GM12872 (cell line): Measurements from ENCODE around the gene IMPACT.

Experiments
- CTCF ChIP-seq: IDR thresholded peaks from 3 replicates; pipeline ENCODE4 v1.5.1; 2011; ENCODE audit warnings: low read depth, mild to moderate bottlenecking, low read length, moderate library complexity; ENCODE audit not compliant: insufficient read depth

IMPACT gene

DNA sequence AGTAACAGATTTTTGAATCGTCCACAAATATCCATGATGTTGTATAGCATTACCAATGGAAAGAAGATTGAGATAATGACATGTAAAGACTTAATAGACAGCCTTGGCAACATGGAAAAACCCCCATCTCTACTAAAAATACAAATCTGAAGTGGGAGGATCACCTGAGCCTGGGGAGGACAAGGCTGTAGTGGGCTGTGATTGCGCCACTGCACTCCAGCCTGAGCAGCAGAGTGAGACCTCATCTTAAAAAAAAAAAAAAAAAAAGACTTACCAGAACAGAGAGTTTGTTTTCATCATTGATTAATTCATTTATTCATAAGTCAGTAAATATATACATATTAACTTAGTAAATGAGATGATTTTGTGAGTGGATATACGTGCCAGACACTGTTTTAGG, 21.9 kb upstream of the IMPACT start:
- TF ChIP-seq CTCF, result no peak

- TF ChIP-seq CTCF, result no peak
These were observed 18.0 kb upstream of the IMPACT start for GRCh38 chr18:24408496-24408895.

GRCh38 chr18:24413148-24413547, 13.3 kb upstream of the IMPACT start:
- TF ChIP-seq CTCF, result no peak

DNA sequence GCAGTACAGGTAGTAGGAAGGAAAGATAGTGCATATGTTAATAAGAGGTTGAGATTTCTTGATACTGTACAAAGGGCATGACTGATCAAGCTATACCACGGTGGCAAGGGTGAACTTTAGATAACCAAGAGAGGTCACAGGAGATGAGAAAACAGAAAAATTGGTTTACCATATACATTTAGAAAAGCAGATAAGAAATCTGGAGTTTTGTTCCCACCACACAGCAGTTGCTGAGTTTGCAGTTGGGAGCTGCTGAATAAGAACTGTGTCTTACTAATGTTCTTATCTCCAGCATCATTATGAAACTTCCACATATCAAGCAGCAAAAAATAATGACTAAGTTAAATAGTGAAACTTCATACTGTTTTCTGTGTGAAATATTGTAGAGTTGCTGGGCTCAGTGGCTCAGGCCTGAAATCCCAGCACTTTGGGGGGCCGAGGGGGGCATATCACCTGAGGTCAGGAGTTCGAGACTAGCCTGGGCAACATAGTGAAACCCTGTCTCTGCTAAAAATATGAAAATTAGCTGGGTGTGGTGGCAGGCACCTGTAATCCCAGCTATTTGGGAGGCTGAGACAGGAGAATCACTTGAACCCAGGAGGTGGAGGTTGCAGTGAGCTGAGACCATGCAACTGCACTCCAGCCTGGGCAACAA, 12.0 kb upstream of the IMPACT start:
- no peak for TF ChIP-seq CTCF

- no peak for TF ChIP-seq CTCF
These were observed 9.0 kb upstream of the IMPACT start for GRCh38 chr18:24417480-24417879.

DNA sequence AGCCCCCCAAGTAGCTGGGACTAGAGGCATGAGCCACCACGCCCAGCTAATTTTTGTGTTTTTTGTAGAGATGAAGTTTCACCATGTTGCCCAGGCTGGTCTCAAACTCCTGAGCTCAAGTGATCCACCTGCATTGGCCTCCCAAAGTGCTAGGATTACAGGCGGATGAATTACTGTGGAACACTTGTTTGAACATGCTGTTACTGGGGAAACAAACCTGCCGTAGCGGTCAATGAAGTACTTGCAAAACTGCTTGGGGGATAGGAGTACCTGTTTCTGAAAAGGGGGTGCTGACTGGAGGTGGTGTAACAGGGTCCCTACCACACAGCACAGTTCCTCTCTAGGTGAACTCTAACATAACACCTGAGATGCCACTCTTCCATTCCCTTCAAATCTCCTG, 5.9 kb upstream of the IMPACT start:
- no peak for TF ChIP-seq CTCF

- TF ChIP-seq CTCF, result no peak
These were observed 4.6 kb upstream of the IMPACT start for GRCh38 chr18:24421831-24422230.

GRCh38 chr18:24426073-24426397, 435 bp upstream of the IMPACT start:
- TF ChIP-seq CTCF, result no peak
